ENCODE results near the gene RASAL2. TPM values are rescaled to one million over a fixed set of nuclear protein-coding genes. Genes with fewer than 3 reads are reported as not detected.

RASAL2 gene
- total and polyA plus RNA-seq, 9 of the 15 experiments (the other 6 are each of a cell fraction or from before 2014, with no cell fraction given) = 0.13 to 1.0 (median 0.62) TPM

GRCh38 chr1:178491721-178492120, 397.8 kb downstream of the RASAL2 start (continued):
- TF ChIP-seq CUX1 (CRISPR knock-in tag; IDR thresholded peaks at IDR 0.05) (no peak), RBM15 (IDR thresholded peaks at IDR 0.05; ENCODE audit: insufficient read depth, low read length) (no peak), POLR2AphosphoS5 (IDR thresholded peaks at IDR 0.05; ENCODE audit: control insufficient read depth, insufficient read depth, low read depth, low read length) (no peak), CREB3L1 (IDR thresholded peaks at IDR 0.05; ENCODE audit: borderline replicate concordance, low read depth) (no peak), KAT8 (IDR thresholded peaks at IDR 0.05; ENCODE audit: low read depth) (no peak), ZBTB2 (IDR thresholded peaks at IDR 0.05) (no peak), NFXL1 (CRISPR knock-in tag; IDR thresholded peaks at IDR 0.05) (no peak), GATA2 (CRISPR knock-in tag; IDR thresholded peaks at IDR 0.05) (no peak)
- TF ChIP-seq, protein P1, sequence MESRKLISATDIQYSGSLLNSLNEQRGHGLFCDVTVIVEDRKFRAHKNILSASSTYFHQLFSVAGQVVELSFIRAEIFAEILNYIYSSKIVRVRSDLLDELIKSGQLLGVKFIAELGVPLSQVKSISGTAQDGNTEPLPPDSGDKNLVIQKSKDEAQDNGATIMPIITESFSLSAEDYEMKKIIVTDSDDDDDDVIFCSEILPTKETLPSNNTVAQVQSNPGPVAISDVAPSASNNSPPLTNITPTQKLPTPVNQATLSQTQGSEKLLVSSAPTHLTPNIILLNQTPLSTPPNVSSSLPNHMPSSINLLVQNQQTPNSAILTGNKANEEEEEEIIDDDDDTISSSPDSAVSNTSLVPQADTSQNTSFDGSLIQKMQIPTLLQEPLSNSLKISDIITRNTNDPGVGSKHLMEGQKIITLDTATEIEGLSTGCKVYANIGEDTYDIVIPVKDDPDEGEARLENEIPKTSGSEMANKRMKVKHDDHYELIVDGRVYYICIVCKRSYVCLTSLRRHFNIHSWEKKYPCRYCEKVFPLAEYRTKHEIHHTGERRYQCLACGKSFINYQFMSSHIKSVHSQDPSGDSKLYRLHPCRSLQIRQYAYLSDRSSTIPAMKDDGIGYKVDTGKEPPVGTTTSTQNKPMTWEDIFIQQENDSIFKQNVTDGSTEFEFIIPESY (CRISPR knock-in tag; IDR thresholded peaks at IDR 0.05) = no peak

Data from K562 (cell line).